Measurements from ENCODE around the gene TMEM209.
A peak's percentile ranks its signal among the peaks of the same experiment; 100 is the strongest.
"Not testable (repeated sequence)": the region's sequence is repeated elsewhere in the genome, so short reads cannot be mapped to it uniquely, and the experiment has no call there.

The TMEM209 gene

GRCh38 chr7:130216750-130217149, 11.5 kb upstream of the TMEM209 start:
- DNase-seq, result no peak

DNA sequence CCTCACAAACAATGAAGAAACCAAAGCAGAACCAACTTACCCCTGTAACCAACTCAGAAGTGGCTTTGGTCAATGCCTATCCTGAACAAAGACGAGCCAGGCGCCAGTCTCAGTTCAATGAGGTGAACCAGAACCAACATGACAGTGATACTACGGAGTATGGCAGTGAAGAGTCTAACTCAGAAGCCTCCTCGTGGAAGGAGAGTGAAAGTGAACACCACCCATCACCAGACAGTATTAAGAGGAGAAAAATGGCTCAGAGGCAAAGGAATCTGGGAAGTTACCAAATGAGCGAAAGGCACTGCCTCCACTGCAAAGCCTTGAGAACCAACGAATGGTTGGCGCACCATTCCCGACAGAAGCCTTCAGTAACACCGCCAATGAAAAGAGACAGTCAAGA, 10.8 kb upstream of the TMEM209 start:
- DNase-seq, result no peak

GRCh38 chr7:130213828-130214227, 8.6 kb upstream of the TMEM209 start:
- DNase-seq, result no peak

DNA sequence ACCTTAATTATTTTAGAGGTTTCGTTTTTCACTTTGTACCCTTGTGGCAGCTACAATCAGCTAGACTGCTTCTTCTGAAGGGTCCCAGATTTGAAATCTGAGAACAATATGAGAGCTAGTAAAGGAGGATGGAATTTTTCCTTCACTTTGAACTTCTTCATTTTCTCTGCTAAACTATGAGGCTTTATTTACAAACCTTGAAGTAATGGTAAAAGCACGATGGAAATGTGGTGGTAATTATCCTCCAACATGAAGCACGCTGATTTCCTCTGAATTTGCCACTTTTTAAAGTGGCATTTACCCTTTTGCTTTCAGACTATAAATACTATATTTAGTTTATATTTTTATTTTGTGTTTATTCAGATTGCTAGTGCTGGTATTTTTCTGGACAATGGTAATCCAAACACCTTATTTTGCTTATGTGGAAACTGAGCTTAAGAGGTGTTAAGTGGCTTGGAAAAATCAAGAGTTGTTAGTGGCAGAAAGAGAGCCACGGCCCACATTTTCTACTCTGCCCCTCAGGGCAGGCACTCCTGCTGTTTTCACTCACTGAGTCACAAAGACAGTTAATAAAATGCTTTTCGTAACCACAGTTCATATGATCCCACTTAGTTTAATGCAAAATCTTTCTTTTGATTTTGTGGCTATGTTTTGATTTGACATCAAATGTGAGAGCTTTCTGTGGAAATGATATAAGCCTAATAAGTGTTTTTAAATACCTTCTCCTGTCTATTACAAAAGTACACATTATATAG, 5.2 kb upstream of the TMEM209 start:
- DNase-seq, result no peak

DNA sequence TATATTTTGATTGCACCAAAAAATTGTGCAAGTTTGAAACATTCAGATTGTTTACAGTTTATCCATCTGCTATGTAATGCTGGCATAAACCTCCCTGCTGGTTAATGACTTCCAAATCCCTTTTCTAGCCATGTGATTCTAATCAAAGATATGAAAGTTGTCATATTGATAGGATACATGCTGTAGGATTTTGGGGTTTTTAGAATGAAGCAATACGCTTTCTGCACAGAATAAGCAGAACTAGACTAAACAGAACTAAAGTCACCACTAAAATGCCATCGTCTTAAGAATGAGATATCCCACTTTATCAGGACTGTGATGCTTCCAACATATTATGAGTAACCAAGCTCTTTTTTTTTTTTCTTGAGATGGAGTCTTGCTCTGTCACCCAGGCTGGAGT, 3.3 kb upstream of the TMEM209 start:
- no peak for DNase-seq

DNA sequence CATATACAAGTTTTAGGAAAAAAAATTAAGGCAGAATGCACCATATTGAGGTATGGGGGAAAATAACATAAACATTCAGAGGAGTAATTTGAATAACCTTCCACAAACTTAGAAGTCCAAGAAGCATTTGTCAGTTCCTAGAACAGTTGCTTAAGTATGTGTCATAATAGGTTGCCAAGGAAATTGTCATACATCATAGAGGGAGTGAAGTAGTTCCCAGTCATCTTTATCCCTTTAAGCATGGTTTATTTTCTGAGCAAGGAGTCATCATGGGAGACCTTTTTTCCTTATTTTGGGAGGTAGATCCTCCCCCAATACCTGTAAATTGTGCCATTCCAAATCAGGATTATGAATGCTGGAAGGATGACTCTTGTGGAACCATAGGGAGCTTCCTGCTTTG, 2.4 kb upstream of the TMEM209 start, which contains the start of gene SSMEM1:
Gene SSMEM1 (plus strand): TSS at position 219 of the 400 bp plus-strand sequence. CDS start 51 bp downstream, at position 270.
- no peak for DNase-seq

- DNase-seq, result no peak
Observed at GRCh38 chr7:130207033-130207432, 1.8 kb upstream of the TMEM209 start.

GRCh38 chr7:130201796-130202195, 3.4 kb downstream of the TMEM209 start:
- no peak for DNase-seq

- DNase-seq, result no peak
Observed at GRCh38 chr7:130197094-130197493, 8.1 kb downstream of the TMEM209 start.

GRCh38 chr7:130196476-130196875, 8.7 kb downstream of the TMEM209 start:
- no peak for DNase-seq

DNA sequence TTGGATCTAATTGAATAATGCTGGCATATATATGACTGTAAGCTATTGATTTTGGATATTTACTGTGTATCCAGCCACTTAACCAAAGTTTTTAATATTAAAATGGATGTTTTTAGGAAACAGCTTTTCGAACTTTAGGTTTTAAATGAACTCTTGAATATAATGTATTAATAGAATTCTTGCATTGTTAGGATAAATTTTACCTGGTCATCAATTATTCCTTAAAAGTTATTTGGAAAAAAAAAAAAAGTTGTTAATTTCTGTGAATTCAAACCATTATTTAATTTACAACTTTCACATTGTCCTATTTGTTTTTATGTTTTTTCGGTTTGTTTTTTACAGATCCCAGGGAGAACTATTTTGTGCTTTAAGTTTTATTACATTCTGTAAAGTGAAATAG, 9.8 kb downstream of the TMEM209 start:
- DNase-seq, result no peak

DNA sequence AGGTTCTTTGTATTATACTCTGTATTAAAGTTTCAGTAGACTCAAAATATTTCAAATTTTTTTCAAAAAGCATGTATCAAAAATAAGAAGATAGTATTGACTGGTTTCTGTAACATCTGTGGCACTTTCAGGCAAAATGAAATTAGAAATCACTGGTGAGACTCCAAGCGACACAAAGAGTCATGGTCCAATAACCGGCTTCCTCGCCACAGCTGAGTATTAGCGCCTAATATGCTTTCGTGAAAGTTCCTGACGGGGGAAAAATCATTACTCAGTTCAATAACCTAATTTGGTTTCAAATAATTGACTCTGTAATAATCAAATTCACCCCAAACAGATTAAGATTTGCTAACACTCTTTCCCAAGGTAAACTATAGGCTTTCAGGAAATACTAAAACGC, 13.4 kb downstream of the TMEM209 start:
- DNase-seq, result no peak

- DNase-seq, result no peak
Observed at GRCh38 chr7:130189343-130189742, 15.9 kb downstream of the TMEM209 start.

GRCh38 chr7:130187360-130187759, 17.8 kb downstream of the TMEM209 start:
- DNase-seq, result no peak

DNA sequence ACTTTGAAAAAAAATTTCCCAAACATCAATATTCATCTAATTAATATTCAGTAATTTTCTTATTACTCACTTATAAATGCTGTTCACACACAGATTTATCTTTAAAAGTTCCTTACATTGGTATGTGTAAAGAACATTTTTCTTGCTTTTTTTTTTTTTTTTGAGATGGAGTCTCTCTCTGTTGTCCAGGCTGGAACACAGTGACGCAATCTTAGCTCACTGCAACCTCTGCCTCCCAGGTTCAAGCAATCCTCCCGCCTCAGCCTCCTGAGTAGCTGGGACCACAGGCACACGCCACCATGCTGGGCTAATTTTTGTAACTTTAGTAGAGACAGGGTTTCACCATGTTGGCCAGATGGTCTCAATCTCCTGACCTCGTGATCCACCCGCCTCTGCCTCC, 20.9 kb downstream of the TMEM209 start:
- DNase-seq, result not testable (repeated sequence)

DNA sequence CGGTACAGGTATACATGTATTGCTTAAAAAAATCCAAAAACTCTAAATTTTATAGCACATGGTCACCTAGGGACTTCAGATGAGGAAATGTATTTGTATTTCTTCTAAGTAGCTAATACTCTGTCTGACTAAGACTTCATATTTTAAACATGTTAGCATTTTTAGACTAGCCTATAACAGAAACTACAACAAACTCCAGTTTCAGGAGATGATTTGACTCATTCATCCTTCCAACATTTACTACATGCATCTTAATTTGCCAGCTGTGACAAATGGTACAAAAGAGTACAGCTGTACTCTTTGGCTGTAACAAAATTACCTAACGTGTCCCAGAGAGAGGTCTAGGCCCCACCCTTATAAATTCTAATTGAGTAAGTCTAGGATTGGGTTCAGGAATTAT, 22.2 kb downstream of the TMEM209 start:
- DNase-seq, result no peak

DNA sequence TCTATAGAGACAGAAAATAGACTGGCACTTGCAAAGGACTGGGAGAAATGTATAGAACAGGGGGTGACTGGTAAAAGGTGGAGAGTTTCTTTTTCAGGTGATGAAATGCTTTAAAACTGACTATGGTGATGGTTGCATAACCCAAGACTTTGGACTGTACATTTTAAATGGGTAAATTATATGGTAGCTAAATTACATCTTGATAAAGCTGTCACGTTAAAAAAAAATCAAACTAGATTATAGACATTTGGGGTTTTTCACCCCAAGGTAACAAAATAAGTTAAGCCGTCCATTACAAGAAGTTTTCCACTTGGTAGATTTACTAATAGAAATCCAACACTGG, 24.0 kb downstream of the TMEM209 start:
- no peak for DNase-seq

- peak; percentile 66 for DNase-seq
Observed at GRCh38 chr7:130180571-130181262, 24.5 kb downstream of the TMEM209 start.

DNA sequence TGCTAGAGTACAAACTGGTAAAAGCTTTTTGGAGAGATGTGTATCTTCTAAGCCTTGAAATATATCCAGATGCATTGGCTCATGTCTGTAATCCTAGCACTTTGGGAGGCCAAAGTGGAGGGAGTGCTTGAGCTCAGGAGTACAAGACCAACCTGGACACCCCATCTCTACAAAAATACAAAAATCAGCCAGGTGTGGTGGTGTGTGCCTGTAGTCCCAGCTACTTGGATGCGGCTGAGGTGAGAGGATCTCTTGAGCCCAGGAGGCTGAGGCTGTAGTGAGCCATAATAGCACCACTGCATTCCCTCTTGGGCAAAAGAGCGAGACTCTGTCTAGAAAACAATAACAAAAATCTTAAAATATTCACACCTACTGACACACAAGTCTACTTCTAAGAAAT, 25.6 kb downstream of the TMEM209 start:
- no peak for DNase-seq

DNA sequence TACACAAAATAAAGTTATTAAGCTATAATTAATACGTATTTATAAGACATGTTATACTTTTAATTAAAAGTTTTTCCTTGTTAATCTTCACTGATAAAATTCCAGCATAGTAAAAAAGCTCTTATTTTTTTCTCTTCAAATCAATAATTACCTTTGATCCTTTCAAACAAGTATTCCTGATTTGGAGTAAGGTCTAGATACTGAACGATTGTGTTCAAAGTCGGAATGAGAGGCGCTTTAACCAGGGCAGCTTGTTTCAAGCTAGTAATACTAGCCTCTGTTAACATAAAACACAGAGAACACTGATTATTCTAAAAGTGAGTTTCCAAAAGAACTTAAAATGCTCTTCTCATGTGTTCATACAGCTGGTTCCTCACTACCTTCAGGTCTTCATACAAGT, 27.0 kb downstream of the TMEM209 start:
- no peak for DNase-seq

- no peak for DNase-seq
Observed at GRCh38 chr7:130174237-130174959, 30.8 kb downstream of the TMEM209 start.

GRCh38 chr7:130162196-130162595, 43.0 kb downstream of the TMEM209 start:
- no peak for DNase-seq

- no peak for DNase-seq
Observed at GRCh38 chr7:130160455-130160854, 44.8 kb downstream of the TMEM209 start.

- DNase-seq, result no peak
Observed at GRCh38 chr7:130160023-130160422, 45.2 kb downstream of the TMEM209 start.
